Jurkat, Clone E6-1 (cell line): ENCODE measurements around the gene OGFR.

ENCODE experiments used
- DNase-seq: peaks from one replicate; pipeline ENCODE4 v3.0.0-alpha.2; 2011; ENCODE audit warnings: low read depth, low spot score
- H3K4me3 ChIP-seq: 2 replicates; pipeline ENCODE4 v1.5.1; 2011; ENCODE audit warnings: mild to moderate bottlenecking, low read length, control low read depth, moderate library complexity

Gene OGFR

GRCh38 chr20:62809530-62810428 is 5.1 kb downstream of the OGFR start:
- H3K4me3 ChIP-seq, result no peak overlapping the region
- DNase-seq, result no peak

GRCh38 chr20:62811320-62811719 is 6.7 kb downstream of the OGFR start:
- no peak overlapping the region for H3K4me3 ChIP-seq
- no peak for DNase-seq

DNA sequence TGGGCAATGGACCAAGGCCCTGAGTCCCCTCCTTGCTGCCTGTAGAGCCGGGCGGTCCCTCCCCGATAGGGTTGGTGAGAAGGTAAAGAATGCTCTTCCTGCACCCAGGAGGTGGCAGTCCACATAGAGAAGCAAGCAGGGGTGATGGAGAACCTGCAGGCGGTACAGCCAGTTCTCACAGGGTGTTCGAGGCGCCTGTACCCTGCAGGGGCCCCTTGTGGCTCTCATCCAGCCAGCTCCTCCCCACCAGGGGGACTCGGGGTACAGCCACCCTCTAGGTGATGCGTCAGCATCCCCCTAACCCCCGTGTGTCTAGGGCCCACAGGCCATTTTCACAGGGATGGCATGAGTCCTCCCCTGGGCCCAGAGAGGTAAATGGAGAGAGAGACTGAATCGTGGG is 7.1 kb downstream of the OGFR start:
- no peak overlapping the region for H3K4me3 ChIP-seq
- DNase-seq, result no peak

- no peak overlapping the region for H3K4me3 ChIP-seq
- no peak for DNase-seq
These were observed 7.7 kb downstream of the OGFR start for GRCh38 chr20:62812181-62812906.

DNA sequence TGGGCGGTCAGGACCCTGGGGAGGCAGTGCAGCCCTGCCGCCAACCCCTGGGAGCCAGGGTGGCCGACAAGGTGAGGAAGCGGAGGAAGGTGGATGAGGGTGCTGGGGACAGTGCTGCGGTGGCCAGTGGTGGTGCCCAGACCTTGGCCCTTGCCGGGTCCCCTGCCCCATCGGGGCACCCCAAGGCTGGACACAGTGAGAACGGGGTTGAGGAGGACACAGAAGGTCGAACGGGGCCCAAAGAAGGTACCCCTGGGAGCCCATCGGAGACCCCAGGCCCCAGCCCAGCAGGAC is 8.2 kb downstream of the OGFR start:
- DNase-seq, result no peak

GRCh38 chr20:62813588-62813987 is 9.0 kb downstream of the OGFR start:
- no peak for DNase-seq
- no peak overlapping the region for H3K4me3 ChIP-seq

More for the DNA sequence above, 8.2 kb downstream of the OGFR start:
- no peak overlapping the region for H3K4me3 ChIP-seq

DNA sequence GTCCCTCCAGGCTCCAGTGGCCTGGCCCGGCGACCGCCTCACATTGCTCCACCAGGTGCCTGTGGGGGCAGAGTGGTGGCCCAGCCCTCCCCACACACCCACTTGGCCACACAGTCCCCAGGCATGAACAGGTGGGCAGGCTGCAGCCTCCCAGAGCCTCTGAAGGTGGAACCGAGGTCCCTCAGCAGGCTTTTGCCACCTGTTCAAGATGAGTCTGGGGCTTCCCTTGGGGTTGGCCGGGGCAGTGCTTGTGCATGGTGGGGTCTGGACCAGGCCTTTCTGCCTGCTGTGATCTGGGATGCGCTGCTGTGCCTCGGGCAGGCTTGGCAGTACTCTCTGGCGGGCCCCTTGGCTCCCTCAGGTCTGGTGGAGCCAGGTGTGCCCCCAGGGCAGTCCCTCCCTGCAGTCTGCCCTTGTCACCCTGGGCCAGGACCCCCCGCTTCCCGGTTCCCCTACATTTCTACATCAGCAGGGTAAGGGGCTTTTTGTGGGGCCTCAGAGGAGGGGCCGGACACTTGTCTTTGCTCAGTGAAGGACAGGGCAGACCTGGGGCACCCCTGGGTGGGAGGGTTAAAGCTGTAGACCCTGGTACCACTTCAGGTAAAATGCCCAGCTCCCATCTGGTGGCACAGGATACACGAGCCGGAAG is 9.5 kb downstream of the OGFR start:
- DNase-seq, result no peak
- H3K4me3 ChIP-seq, result no peak overlapping the region

DNA sequence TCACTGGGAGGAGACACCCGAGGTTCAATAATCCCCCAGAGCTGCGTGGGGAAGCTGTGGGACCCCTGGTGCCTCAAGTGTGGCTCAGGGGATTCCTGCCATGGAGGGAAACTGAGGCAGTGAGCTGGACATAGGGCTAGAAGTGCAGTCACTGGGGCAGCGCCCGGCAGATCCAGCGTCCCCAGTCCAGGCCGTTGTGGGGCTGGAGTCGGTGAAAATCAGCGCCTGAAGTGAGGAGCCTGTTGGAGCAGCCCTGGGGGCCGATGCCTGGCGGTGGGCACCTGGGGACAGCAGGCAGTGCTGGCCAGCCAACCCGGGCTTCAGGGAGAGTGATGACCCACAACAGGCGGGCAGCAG is 10.1 kb downstream of the OGFR start:
- DNase-seq, result no peak
- no peak overlapping the region for H3K4me3 ChIP-seq

DNA sequence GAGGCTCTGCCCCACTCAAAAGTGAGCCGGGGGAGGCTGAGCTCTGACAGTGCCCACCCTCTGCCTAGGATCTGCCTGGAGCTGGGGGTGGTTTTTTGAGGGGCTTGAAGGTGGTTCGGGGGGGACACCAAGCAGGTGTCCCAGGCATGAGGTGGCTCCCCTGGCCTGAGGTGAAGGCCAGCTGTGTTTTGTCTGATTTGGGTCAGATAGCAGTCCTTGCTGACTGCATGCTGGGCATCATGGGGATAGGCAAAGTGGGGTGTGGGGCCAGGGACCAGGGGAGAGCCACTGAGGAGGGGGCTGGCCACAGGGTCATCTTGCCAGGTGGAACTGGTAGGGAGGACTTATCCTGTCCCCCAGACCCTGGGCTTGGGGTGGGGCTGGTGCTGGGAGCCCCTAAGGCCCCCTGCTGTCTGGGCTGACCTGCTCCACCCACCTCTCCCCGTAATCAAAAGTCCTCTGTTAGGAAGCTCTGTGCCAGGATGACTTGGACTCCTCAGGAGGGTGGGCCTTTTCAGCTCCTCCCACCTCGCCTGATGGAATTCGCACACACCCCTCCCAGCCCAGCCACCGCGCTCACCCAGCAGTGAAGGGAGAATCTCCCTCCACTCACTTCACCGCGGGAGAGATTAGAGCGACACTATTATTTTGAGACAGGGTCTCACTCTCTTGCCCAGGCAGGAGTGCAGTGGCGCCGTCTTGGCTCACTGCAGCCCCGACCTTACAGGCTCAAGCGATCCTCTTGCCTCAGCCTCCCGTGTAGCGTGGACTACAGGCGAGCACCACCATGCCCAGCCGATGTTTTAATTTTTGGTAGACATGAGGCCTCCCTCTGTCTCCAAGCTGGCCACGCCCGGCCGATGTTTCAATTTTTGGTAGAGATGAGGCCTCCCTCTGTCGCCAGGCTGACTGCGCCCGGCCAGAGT is 10.7 kb downstream of the OGFR start:
- H3K4me3 ChIP-seq, result no peak overlapping the region
- DNase-seq, result no peak

DNA sequence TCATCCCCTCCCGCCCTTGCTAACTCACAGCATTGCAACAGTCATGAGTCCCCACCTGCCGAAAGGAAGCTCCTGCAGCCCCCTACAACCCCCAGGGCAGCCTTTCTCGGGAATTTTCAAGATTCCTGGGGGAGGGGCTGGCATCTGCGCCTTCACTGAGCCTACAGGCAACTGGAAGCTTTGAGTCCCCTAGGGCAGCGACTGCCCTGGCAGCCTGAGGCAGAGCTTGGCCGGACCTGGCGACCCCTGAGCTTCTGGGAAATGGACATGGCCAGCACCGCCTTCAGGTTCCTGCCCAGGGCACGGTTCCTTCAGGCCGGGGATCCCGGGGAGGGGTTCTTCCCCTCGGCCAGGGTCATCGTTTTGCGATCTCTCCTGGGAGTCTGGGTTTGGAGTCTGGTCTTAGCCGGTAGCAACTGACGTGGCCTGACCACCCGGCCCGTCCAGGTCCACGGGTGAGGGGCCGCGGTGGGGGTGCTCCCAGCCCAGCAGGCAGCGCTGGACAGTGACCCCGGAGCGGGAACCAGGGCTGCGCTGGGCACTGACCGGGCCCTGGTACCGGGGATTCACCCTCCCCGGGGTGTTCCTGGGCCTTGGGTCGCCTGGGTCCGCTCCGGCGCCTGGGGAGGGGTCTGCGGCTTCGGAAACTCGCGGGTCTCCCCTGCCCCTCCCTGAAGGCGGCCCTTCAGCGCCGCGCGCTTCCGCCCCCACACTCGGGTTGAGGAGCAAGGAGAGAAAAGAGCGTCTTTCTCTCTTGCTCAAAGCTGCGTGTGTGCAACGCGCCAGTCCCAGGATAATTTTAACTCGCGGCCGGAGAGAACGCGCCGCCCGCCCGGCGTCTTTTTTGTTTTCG is 11.6 kb downstream of the OGFR start:
- DNase-seq, result no peak
- peak overlapping the region; percentile 21; the same call in 1 of the 2 replicates for H3K4me3 ChIP-seq

GRCh38 chr20:62816884-62817873 is 12.5 kb downstream of the OGFR start, which contains the start of gene COL9A3:
COL9A3 (plus strand) TSS chr20:62817050; CDS start chr20:62817065, 15 bp downstream.
- no peak for DNase-seq
- peak within 1 kb of the TSS; percentile 21; the same call in 1 of the 2 replicates for H3K4me3 ChIP-seq

DNA sequence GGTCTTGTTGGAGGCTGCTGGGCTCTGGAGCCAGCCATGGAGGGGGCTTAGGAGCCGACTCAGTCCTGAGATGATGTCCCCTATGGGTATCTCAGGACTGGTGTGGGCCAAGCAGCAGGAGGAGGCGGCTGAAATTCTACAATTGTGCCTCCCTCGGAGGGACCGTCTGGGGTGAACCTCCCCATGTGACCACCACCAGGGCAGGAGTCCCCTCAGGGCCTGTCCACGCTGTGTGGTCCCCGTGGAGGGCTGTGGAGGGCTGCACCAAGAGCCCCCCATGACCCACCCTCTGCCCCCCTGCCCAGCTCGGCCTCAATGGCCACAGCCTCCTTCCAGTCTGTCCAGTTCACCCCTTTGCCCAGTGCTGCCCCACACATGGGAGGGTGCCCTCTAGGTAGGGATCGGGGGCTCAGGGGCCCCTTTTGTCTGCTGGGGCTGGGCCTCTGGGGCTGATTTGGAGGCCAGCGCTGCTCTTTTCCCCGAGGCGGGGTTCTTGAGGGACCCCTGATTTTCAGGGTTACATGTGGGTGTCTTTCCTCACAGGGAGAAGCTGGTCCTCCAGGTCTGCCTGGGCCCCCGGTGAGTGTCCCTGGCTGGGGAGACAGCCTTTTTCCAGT is 13.4 kb downstream of the OGFR start:
- no peak for DNase-seq
- no peak overlapping the region for H3K4me3 ChIP-seq

DNA sequence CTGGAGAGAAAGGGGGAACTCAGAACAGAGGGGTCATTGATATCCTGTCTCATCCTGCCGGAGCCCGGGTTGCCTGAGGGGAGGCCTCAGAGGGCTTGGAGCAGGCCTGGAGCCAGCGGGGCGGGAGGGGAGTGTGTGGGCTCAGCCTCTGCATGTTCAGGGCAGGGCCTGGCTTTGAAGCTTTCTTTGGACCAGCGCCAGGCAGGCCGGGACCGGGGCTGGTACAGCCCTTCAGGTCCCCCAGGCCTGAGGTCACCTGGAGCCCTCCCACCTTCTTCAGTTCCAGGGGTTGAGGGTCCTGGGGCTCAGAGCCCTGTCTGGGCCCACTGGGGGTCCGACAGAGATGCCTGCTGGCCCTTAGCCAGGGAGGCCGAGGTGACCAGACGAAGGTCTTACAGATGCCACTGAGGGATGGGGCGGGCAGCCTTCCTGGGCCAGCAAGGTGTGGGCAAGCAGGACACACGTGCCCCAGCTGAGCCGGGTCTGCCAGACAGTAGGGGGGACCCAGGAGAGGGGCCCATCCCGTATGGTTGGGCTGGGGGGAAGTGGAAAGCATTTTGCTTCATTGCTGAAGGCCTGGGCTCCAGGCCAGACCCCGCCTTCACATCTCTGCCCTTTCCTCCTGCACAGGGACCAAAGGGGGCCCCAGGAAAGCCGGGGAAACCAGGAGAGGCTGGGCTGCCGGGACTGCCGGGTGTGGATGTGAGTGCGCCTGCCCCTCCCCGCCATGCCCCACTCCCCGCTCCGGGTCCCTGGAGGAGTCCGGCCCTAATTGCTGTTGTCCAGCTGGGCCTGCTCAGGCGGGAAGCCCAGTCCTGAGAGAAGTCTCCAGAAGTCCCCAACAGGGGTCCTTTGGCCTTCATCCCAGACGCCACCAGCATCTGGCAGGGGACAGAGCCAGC is 14.2 kb downstream of the OGFR start:
- no peak for DNase-seq
- H3K4me3 ChIP-seq, result no peak overlapping the region

- H3K4me3 ChIP-seq, result no peak overlapping the region
- no peak for DNase-seq
These were observed 15.0 kb downstream of the OGFR start for GRCh38 chr20:62819494-62820174.
